AG08395 (cell line): ENCODE data around the gene GALNT8.
"Not testable (repeated sequence)": the region's sequence is repeated elsewhere in the genome, so short reads cannot be mapped to it uniquely, and the experiment has no call there.

Experiments used
- DNase-seq: peaks from one replicate; pipeline ENCODE4 v3.0.0; 2012; ENCODE audit warnings: mixed read lengths, low spot score

GALNT8 gene, protein sequence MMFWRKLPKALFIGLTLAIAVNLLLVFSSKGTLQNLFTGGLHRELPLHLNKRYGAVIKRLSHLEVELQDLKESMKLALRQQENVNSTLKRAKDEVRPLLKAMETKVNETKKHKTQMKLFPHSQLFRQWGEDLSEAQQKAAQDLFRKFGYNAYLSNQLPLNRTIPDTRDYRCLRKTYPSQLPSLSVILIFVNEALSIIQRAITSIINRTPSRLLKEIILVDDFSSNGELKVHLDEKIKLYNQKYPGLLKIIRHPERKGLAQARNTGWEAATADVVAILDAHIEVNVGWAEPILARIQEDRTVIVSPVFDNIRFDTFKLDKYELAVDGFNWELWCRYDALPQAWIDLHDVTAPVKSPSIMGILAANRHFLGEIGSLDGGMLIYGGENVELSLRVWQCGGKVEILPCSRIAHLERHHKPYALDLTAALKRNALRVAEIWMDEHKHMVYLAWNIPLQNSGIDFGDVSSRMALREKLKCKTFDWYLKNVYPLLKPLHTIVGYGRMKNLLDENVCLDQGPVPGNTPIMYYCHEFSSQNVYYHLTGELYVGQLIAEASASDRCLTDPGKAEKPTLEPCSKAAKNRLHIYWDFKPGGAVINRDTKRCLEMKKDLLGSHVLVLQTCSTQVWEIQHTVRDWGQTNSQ

DNA sequence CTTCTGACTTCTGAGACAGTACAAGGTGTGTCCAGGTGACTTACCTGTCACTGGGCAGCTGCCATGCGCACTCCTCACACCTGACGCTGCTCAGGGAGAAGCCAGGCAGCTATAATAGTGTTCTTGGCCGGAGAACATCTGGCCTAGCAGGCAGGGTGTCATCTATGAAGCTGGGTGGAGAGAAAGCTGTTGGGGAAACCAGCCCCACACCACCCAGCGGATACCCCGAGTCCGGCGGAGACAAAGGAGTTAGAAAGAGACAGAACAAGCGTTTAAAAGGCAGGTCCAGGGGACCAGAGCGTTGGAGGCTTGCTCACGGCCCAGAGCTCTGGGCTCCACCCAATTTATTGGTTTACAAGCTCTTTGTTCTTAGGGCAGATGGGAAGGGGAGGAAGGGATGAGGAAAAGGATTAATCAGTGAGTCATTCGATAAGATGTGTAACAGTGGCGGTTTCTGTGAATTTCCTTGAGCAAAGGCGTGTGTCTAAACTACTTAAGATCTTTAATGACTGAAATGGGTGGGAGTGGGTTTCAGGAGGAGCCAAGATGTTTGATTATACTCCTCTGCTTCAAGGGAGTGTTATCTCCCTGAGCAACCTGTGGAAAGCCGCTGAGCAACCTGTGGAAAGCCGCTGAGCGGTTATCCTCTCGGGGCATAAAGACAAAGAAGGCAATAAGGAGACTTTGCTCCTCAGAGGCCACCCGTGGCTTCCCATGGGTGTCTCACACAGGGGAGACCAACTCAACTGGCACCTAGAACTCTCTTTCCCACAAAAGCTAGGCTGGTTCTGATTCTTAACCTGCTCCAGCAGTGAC, at the start of gene GALNT8:
Gene GALNT8, plus strand, starts transcription at position 580 of the 816 bp plus-strand sequence. CDS start 278 bp downstream, outside the sequence.
- DNase-seq: no peak

DNA sequence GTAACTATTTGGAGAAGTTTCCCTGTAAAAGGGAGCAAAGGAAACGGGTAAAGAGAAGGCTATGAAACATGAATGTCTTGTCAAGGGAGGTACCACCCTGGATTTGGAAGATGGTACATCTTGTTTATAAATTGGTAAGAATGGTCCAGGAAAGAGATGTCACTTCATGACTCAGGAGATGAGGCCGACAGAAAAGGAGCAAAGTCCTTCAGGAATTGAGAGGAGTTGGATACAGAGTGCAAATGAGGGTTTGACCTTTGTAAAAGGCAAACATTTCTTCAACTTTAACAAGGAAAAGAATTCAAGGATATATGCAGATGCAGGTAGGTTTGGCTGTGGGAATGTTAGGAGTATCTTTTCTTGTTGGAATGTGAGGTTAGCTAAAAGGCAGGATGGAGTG, 40.5 kb upstream of the GALNT8 start:
- DNase-seq: no peak

DNA sequence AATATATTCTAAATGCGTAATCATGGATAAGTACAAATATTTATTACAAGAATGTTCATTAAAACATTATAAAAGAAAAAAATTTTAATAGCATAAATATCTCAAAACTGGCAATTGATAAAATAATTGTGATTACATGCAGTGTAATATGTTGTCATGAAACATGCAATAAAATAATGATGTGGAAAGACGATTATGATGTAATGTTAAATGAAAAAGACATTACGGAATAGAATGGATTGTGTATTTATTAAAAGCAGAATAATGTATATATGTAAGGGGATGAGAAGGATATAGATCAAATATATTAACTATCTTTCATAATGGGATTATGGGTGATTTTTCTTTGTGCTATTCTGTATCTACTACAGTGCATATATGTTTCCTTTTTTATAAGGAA, 38.5 kb upstream of the GALNT8 start:
- DNase-seq: no peak

DNA sequence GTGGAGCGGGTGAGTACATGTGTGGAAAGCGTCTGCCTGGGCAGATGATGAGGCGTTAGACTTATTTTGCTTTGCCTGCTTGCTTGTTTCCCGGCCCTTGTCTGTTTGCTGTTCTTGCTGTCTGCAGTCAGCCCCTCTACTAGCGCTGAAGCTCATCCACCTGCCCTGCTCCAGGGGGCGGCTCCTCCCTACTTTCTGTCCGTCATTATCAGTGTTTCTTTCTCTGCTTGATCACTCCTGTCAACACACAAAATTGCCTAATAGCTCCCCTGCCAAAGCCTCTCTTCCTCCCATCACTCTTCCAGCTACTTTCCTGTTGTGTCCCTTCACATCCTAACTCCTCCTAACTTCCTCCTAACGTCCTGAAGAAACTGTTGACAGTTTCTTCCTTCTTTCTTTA, 34.9 kb upstream of the GALNT8 start:
- no peak for DNase-seq

DNA sequence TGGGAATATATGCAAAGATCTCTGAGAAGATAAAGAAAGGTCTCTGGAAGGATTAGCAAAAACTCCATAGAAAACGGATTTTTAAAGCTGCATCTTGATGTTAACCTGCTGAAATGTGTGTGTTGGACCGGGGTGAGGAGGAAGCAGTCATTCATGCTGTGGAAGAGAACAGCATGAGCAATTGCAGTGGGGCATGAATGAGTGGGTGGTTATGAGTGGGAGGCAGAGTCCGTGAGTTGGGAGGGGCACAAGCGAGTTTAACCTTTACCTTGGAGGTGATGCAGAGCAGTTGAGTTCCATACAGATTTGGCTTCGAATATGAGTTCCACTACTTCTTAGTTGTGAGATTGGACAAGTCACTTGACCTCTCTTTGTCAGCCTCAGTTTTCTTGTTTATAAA, 29.4 kb upstream of the GALNT8 start:
- DNase-seq: no peak

DNA sequence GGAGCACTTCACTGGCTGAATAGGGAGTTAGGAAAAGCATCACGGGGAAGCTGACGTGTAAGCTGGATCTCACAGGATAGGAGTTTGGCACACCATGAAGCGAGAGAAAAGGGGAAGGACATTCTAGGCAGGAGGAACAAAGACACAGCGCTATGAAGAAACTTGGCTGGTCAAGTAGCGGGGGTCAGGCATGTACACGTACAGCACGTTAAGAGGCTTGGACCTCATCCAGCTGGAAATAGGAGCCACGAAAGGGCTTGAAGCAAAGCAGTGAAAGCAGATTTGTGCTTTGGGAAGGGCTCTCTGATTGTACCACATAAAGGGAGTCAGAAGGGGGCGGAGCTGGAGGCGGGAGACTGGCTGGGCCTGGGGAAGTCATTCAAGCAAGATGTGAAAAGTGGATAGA, 19.6 kb upstream of the GALNT8 start:
- DNase-seq: no peak

DNA sequence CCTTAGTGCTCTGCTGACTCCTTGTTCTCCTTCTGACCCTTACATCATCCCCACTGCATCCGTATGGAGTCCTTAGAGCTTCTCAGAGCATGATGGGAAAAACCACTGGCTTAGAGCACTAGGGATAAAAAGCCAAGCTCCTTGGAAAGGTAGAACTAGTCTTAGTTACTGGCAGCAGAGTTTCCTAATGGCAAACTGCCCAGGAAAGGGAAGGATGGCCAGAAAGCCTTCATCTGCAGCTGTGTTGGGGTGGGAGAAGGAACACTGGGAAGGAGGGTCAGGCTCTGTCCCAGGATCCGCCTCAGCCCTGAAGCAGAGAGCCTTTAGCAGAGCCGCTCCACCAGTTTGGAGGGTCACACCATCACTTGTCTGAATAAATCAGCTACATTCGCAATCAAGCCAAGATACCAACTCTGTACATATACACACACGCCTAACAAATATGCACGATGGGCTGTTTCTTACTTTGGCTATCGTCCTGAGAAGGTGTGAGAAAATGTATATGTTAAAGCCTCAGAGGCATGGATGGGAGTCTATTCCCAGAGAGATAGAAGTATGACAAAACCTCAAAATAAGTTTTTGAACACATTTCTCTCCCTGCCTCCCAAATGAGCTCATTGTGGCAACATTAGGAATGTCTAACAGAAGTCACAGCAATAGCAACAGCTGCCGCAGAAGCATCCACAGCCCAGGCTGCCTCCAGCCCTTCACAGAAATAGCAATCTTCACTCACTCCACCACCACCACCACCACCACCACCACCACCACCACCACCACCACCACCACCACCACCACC, 18.6 kb upstream of the GALNT8 start:
- no peak for DNase-seq

DNA sequence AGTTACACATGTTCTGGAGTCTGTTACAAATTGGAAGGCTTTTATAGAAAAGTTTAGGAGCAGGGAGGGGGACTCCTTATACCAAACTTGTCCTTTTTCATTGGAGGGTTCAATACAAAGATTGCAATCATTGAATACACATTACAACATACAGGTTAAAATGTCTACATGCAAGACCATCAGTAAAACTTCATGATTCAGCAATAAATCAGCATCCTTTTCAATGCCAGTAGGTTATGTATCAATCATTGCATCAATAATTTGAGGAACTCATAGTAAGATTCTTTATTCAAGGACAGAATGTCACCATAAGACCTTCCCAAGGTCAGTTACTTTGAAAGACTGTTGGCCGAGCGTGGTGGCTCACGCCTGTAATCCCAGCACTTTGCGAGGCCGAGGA, 16.5 kb upstream of the GALNT8 start:
- DNase-seq: no peak

DNA sequence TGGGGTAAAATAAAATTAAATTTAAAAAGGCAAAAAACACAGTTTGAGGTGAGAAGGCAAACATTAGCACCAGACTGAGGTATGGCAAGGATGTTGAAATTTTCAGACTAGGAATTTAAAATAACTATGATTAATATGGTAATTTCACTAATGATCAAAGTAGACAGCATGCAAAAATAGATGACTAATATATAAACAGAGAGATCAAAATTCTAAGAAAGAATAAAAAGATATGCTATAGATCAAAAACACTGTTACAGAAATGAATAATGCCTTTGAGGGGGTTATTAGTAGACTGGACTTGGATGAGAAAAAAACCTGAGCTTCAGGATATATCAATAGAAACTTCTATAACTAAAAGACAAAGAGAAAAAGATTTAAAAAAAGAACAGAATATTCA, 14.4 kb upstream of the GALNT8 start:
- DNase-seq: no peak

DNA sequence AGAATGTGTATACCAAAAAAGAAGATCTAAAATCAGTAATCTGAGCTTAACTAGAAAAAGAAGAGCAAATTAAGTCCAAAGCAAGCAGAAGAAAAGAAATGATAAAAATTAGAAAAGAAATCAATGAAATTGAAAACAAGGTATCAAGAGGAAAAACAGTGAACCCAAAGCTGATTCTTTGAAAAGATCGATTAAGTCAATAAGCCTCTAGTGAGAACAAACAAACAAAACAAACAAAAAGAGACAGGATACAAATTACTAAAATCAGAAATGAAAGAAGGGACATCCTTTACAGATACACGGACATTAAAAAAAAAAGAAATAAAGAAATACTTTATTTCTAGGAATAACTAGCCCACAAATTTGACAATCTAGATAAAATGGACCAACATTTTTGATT, 12.9 kb upstream of the GALNT8 start:
- DNase-seq: no peak

DNA sequence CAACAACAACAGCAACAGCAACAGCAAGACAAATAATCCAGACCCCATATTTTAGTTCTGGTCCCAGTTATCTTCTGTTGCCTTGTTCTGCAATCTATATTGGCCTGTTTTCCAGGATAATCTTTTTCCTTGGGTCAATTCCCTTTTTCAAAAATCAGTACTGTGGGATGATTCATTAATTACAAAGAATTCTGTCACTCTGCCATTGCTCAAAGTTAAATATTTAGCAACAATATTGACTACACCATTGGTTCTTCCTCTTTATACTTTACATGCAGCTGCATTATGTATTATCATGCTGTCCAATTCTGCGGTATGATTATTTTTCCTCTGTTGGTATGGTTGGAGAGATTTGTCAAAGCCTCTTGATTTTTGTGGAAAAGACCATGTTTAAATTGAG, 10.1 kb upstream of the GALNT8 start:
- DNase-seq: no peak

DNA sequence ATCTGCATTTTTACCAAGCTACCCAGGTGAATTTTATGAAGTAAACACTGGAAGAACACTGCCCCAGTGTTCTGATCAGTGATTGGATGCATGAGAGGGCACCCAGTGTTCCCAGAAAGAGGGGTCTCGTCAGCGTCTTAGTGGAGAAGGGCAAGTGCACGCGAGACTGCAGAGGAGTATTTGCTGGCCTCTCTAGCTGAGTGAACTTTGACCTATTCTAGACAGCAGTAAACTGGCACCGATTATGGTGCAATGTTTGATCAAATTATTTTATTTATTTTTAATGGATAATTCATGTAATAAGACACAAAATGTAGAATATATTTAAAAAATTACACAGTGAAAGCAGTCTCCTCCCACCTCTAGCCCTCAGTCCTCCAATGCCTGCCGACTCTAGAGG, 5.3 kb upstream of the GALNT8 start:
- DNase-seq: no peak

DNA sequence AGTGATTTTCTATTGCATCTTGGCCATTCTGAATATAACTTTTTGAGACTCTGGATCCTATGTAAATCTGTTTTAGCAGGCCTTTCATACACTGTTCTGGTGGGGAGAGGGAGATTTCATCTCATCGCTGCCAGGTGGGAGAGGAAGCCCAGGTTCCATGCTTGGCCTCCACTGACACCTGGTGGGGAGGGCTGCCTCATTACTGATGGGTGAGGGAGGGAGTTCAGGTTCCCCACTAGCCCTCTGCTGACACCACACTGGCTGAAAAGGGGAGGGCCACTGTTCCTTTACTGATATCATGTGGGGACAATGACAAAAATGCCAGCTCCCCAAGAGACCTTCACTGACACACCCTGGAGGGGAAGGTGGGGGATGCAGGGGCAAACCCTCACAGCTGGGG, 2.4 kb upstream of the GALNT8 start:
- DNase-seq: no peak

DNA sequence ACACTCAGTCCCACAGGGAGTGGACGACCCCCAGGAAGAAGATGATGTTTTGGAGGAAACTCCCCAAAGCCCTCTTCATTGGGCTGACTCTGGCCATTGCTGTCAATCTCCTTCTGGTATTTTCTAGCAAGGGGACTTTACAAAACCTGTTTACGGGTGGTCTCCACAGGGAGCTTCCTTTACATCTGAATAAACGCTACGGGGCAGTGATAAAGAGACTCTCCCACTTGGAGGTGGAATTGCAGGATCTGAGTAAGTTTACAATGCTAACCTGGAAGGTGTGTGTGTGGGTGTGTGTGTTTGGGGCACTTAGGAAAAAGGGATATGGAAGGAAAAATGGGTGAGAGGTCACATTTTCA, 416 bp downstream of the GALNT8 start:
- DNase-seq: no peak

DNA sequence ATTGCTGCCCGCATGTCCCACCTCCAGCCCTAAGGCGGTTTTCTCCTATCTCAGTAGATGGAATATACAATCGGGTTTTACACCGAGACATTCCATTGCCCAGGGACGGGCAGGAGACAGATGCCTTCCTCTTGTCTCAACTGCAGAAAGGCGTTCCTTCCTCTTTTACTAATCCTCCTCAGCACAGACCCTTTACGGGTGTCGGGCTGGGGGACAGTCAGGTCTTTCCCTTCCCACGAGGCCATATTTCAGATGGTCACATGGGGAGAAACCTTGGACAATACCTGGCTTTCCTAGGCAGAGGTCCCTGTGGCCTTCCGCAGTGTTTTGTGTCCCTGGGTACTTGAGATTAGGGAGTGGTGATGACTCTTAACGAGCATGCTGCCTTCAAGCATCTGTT, 1.4 kb downstream of the GALNT8 start:
- not testable (repeated sequence) for DNase-seq

DNA sequence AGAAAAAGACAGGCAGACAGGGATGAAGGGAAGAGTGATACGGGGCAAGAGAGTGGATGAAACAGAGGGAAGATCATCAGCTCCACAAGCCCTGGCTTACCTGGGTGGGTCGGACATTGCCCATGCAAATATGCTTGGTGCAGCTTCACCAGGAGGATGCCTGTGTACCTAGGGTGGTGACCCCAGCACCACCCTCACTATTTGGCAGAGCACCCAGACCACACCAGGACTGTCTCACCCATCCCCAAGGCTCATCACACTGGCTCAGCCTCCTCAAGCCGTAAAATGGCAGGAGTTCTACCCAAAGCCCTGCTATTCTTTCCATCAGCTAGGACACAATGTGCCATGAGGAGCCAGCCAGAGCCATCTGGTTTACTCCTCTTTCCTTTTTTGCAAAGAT, 3.0 kb downstream of the GALNT8 start:
- no peak for DNase-seq

DNA sequence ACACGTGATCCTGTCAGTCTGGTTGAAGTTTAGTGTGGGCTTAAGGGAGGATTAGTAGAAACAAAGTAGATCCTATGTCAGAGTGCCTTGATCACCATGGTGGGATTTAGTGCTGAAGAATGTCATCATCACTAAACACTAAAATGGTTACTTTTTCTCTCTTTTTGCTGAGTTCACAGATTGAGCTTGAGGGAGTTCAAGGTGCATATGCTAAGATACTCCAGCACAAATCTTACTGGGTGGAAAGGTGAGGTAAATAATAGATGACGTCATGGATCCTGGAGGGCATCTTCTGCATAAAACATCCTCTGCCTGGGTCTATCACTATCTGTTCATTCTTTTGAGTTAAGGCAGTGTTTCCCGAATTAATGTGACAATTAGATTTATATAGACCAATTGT, 4.9 kb downstream of the GALNT8 start:
- no peak for DNase-seq

DNA sequence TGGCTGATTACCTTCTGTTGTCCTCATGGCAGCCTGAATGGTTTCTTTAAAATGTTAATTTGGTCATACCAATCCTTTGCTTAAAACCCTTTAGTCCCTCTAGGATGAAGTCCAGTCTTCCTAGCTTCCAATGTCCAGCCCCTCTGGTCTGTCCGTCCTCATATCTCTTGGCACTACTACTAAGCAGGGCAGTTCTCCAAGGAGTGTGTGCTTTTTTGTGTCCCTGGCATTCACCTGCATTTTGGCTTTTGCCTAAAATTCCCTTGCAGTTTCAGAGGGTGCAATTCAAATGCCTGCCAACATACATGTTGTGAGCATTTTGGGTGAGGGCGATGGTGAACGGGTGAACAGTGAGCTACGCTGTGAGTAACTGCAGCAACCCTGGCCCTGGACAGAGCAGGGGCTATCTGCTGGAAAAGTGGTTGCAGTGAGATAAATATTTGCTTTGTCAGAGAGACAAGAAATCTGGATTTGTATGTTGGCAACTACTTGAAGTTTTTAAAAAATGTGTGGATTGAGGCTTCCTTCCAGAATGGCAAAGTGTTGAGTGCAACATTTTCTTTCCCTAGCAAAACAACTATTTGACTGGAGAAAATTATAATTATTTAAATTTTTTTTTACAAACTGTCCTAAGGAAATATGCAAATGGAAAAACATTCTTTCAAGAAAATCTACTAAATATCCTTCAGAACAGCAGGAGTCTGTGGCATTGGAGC, 14.6 kb downstream of the GALNT8 start:
- no peak for DNase-seq

DNA sequence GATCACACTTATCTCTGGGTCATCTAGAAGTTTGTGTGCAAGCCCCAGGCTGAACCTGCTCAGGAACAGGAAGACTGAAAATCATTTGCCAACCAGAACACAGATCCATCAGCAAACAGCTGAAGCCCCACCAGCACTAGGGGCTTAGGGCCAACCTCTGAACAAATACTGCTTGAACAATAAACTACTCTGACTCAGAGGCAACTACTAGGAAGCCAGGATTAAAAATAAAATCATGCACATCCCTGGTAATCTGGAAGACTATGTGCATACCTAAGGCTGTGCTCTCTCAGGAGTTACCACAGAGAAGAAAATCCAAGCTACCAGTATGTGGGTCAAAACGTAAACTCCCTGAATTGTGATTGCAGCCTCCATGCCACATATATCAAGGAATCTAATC, 15.9 kb downstream of the GALNT8 start:
- no peak for DNase-seq

DNA sequence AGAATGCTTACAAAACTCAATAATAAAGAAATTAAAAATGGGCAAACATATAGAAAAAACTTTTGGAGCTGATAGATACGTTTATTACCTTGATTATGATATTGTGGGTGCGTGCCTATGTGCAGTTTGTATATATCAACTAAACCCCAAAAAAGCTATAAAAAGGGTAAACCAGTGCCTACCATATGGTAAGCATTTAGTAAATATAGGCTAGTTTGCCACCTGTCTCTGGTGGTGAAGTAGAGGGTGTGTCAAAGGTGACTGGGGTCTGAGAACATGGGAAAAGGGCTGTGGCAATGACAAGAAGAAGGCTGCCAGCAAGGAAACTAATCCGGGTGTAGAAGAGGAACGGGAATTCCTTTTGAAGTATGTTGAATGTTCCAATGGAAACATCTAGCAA, 18.3 kb downstream of the GALNT8 start:
- DNase-seq: no peak

DNA sequence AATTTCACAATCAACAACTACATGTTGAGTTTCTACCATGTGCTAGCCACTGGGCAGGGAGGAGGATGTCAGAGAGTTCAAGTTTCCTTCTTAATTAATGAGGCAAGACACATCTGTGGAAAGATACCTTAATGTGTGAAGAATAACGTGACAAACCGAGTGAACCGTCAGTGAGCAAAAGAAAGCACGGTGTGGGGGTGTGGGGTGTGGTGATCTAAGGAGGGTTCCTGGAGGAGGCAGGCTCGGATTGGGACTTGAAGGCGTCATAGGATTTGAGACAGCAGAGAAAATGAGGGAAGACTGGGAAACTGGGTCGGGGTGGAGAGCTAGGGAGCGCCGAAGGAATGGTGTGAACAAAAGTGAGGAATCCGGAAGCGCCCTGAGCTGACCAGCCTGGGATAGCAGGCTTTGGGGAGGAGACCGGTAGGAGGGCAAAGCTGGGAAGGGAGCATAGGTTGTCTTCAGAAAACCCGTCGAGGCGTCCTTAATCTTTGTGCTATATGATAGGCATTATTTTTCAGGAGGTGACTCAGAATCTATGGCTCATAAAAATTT, 22.3 kb downstream of the GALNT8 start:
- DNase-seq: no peak
